ENCODE data around the gene SMS. TPM values are rescaled to one million over a fixed set of nuclear protein-coding genes. Genes with fewer than 3 reads are reported as not detected.

SMS gene
- total RNA-seq, 1 donor from 2014 or later: 280 TPM

DNA sequence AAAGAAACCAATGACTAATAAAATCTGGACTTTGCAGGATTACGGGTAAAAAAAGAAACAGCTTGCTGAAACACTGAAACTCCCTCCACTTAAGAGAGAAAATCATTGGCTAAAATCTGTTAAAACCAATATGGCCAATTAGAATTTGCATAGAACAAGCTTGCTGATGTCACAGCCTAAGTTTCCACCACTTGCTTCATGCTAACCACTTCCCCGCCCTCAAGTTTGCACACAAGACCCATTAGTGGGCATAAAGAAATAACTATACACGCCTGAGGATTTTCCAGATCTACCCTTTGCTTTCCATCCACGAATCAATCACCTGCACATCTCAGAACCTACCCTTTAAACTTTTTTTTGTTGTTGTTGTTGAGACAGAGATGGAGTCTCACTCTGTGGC, 48.9 kb downstream of the SMS start:
- Mint-ChIP-seq H3K36me3 (ENCODE audit: insufficient read depth) (peaks cover 50% of the 10 kb centered on the region), H3K27ac (no peak overlapping the region), H3K4me3 (ENCODE audit: low read depth) (no peak overlapping the region), H3K9me3 (ENCODE audit: low read depth) (no peaks in the 10 kb centered on the region), H3K4me1 (ENCODE audit: low read depth) (peaks cover 2% of the 10 kb centered on the region), H3K27me3 (no peaks in the 10 kb centered on the region)
- TF ChIP-seq, protein P1, sequence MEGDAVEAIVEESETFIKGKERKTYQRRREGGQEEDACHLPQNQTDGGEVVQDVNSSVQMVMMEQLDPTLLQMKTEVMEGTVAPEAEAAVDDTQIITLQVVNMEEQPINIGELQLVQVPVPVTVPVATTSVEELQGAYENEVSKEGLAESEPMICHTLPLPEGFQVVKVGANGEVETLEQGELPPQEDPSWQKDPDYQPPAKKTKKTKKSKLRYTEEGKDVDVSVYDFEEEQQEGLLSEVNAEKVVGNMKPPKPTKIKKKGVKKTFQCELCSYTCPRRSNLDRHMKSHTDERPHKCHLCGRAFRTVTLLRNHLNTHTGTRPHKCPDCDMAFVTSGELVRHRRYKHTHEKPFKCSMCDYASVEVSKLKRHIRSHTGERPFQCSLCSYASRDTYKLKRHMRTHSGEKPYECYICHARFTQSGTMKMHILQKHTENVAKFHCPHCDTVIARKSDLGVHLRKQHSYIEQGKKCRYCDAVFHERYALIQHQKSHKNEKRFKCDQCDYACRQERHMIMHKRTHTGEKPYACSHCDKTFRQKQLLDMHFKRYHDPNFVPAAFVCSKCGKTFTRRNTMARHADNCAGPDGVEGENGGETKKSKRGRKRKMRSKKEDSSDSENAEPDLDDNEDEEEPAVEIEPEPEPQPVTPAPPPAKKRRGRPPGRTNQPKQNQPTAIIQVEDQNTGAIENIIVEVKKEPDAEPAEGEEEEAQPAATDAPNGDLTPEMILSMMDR (IDR thresholded peaks at IDR 0.05; ENCODE audit: unreplicated experiment): no peak
- no peak for DNase-seq (ENCODE audit: low spot score, unreplicated experiment)

DNA sequence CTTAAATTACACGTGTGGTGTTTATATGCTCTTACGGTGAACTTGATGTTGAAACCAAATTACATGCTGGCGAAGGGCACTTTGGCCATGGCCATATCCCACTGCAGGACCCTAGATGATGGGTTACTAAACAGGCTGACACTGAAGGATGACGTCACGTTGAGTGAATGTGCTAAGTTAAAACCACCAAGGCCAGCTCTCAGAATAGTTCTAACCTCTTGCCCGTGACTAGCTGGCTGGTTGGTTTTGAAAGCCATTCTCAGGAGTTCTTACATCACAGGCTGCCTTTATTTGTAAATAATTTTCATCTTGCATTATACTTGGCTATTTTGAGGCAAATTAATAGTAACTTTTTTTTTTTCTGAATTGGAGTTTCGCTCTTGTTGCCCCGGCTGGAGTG, 50.3 kb downstream of the SMS start:
- H3K27ac Mint-ChIP-seq: peak overlapping the region; percentile 73
- no peaks in the 10 kb centered on the region for H3K9me3 Mint-ChIP-seq (ENCODE audit: low read depth)
- peaks cover 52% of the 10 kb centered on the region for H3K36me3 Mint-ChIP-seq (ENCODE audit: insufficient read depth)

DNA sequence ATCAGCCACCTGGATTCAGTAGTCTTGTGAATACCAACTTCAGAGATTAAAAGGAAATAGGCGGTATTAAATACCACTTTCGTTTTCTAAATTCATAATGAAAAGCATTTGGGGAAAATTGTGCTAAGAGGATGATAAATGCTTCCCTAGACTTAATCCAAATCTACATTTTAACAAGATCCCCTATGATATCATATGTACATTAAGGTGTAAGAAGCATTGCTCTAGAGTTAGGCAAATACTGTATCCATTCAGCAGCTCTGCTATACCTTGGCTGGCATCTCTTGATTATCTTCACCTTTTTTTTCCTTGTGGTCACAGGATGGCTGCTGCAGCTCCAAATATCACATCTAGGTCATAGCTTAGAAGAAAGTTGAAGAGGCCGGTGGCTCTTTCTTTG, 51.0 kb downstream of the SMS start:
- Mint-ChIP-seq H3K4me3 (ENCODE audit: low read depth) (no peak overlapping the region), H3K4me1 (ENCODE audit: low read depth) (no peaks in the 10 kb centered on the region), H3K36me3 (ENCODE audit: insufficient read depth) (peaks cover 52% of the 10 kb centered on the region), H3K27me3 (no peaks in the 10 kb centered on the region), H3K9me3 (ENCODE audit: low read depth) (no peaks in the 10 kb centered on the region), H3K27ac (no peak overlapping the region)
- TF ChIP-seq, protein P1 (IDR thresholded peaks at IDR 0.05; ENCODE audit: unreplicated experiment): no peak
- DNase-seq (ENCODE audit: low spot score, unreplicated experiment): no peak

More for the DNA sequence above, 50.3 kb downstream of the SMS start:
- TF ChIP-seq, protein P1 (IDR thresholded peaks at IDR 0.05; ENCODE audit: unreplicated experiment): no peak
- Mint-ChIP-seq H3K4me1 (ENCODE audit: low read depth) (no peaks in the 10 kb centered on the region), H3K27me3 (no peaks in the 10 kb centered on the region), H3K4me3 (ENCODE audit: low read depth) (no peak overlapping the region)
- DNase-seq (ENCODE audit: low spot score, unreplicated experiment): no peak

DNA sequence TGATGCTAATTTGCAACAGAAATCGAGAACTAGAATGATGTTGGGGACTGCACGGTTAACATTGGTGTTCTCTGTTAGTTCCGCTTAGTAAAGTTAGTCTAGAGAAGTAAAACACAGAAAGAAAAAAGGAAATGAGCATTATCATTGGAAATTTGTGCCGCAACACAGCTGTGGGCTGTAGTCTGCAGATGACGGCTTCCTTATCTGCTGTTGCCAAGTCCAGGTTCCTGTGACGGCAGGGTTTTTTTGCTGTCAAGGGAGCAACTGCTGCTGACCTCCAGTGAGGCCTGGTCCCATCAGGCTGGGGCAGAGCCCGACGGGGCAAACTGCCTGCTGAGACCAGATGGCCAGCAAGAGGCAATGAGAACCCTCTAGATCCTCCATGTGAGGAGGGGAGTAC, 52.8 kb downstream of the SMS start:
- peaks cover 2% of the 10 kb centered on the region for H3K4me1 Mint-ChIP-seq (ENCODE audit: low read depth)
- DNase-seq (ENCODE audit: low spot score, unreplicated experiment): no peak
- H3K27me3 Mint-ChIP-seq: no peaks in the 10 kb centered on the region
- H3K27ac Mint-ChIP-seq: peak overlapping the region; percentile 13
- peaks cover 51% of the 10 kb centered on the region for H3K36me3 Mint-ChIP-seq (ENCODE audit: insufficient read depth)
- H3K9me3 Mint-ChIP-seq (ENCODE audit: low read depth): no peaks in the 10 kb centered on the region
- TF ChIP-seq, protein P1 (IDR thresholded peaks at IDR 0.05; ENCODE audit: unreplicated experiment): no peak
- no peak overlapping the region for H3K4me3 Mint-ChIP-seq (ENCODE audit: low read depth)

DNA sequence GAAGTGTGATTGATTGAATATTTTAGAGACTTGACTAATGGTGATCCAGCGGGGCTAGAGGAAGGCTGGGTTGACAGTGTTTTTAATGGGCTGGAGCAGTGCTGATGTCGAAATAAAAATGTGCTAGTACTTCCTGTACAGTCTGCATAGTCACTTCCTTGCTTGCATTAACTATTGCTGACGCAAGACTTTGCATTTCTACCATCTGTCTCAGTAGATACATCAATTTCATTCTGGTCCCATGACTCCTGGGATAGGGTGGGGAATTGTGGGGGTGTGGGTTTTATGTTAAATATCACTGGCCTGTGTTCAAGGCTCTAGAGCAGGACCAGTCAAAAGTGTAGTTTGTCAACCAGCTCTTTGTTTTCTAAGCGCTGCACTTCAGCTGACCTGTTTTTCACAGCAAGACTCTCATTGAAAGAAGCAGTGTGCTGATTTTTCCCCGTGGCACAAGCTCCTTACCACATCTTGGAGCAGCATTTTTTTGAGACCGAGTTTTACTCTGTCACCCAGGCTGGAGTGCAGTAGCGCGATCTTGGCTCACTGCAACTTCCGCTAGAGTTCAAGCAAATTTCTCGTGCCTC, 56.5 kb downstream of the SMS start:
- Mint-ChIP-seq H3K9me3 (ENCODE audit: low read depth) (peaks cover 15% of the 10 kb centered on the region), H3K27ac (peak overlapping the region; percentile 22), H3K4me3 (ENCODE audit: low read depth) (no peak overlapping the region), H3K36me3 (ENCODE audit: insufficient read depth) (peaks cover 51% of the 10 kb centered on the region), H3K27me3 (no peaks in the 10 kb centered on the region), H3K4me1 (ENCODE audit: low read depth) (peaks cover 2% of the 10 kb centered on the region)
- DNase-seq (ENCODE audit: low spot score, unreplicated experiment): no peak
- TF ChIP-seq, protein P1 (IDR thresholded peaks at IDR 0.05; ENCODE audit: unreplicated experiment): no peak
